ENCODE data around the gene PLCB4. TPM values are rescaled to one million over a fixed set of nuclear protein-coding genes. Genes with fewer than 3 reads are reported as not detected.
A peak's percentile ranks its signal among the peaks of the same experiment; 100 is the strongest.

The PLCB4 gene
- polyA plus RNA-seq, 1 of the 3 experiments (the other 2 are of a cell fraction), result 5.5 TPM

DNA sequence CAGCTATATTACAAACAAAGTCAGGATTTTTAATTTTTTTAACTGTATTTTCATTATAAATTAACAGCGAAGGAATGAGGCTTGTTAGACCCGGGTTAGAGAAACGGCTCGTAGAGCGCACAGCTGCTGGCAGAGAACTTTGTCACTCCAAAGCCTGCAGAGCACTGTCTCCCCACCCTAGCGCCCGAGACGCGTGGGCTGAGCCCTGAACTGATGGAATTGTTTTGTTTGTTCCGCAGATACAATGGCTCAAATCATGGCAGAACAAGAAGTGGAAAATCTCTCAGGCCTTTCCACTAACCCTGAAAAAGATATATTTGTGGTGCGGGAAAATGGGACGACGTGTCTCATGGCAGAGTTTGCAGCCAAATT is 446.3 kb downstream of the PLCB4 start (continued):
- TF ChIP-seq, protein P1, sequence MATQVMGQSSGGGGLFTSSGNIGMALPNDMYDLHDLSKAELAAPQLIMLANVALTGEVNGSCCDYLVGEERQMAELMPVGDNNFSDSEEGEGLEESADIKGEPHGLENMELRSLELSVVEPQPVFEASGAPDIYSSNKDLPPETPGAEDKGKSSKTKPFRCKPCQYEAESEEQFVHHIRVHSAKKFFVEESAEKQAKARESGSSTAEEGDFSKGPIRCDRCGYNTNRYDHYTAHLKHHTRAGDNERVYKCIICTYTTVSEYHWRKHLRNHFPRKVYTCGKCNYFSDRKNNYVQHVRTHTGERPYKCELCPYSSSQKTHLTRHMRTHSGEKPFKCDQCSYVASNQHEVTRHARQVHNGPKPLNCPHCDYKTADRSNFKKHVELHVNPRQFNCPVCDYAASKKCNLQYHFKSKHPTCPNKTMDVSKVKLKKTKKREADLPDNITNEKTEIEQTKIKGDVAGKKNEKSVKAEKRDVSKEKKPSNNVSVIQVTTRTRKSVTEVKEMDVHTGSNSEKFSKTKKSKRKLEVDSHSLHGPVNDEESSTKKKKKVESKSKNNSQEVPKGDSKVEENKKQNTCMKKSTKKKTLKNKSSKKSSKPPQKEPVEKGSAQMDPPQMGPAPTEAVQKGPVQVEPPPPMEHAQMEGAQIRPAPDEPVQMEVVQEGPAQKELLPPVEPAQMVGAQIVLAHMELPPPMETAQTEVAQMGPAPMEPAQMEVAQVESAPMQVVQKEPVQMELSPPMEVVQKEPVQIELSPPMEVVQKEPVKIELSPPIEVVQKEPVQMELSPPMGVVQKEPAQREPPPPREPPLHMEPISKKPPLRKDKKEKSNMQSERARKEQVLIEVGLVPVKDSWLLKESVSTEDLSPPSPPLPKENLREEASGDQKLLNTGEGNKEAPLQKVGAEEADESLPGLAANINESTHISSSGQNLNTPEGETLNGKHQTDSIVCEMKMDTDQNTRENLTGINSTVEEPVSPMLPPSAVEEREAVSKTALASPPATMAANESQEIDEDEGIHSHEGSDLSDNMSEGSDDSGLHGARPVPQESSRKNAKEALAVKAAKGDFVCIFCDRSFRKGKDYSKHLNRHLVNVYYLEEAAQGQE (IDR thresholded peaks at IDR 0.05; ENCODE audit: low read depth, low read length), result no peak
- TF ChIP-seq, protein P2, sequence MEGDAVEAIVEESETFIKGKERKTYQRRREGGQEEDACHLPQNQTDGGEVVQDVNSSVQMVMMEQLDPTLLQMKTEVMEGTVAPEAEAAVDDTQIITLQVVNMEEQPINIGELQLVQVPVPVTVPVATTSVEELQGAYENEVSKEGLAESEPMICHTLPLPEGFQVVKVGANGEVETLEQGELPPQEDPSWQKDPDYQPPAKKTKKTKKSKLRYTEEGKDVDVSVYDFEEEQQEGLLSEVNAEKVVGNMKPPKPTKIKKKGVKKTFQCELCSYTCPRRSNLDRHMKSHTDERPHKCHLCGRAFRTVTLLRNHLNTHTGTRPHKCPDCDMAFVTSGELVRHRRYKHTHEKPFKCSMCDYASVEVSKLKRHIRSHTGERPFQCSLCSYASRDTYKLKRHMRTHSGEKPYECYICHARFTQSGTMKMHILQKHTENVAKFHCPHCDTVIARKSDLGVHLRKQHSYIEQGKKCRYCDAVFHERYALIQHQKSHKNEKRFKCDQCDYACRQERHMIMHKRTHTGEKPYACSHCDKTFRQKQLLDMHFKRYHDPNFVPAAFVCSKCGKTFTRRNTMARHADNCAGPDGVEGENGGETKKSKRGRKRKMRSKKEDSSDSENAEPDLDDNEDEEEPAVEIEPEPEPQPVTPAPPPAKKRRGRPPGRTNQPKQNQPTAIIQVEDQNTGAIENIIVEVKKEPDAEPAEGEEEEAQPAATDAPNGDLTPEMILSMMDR (IDR thresholded peaks at IDR 0.05), result no peak

DNA sequence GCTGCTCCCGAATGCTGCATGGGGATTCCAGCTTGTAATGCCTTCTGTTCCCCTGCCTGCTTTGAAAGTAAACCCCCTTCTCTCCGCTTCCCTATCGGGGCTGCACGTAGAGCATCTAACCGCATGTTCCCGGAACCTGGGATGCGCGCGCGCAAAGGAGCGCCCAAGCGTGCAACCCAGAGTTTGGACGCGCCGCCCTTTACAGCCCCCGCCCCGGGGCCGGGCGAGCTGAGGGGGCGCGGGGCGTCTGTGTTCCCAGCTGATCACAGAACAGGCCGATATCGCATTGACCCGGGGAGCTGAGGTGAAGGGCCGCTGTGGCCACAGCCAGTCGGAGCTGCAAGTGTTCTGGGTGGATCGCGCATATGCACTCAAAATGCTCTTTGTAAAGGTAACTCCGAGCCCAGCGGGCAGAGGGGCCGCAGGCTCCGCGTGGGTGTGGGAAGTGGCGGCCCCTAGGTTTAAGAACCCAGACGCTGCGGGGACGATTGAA is 446.9 kb downstream of the PLCB4 start:
- TF ChIP-seq NRF1 (IDR thresholded peaks at IDR 0.05; ENCODE audit: low read depth, low read length), result peak; percentile 49
- TF ChIP-seq, protein P2 (IDR thresholded peaks at IDR 0.05), result no peak
- TF ChIP-seq, protein P3, sequence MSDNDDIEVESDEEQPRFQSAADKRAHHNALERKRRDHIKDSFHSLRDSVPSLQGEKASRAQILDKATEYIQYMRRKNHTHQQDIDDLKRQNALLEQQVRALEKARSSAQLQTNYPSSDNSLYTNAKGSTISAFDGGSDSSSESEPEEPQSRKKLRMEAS (IDR thresholded peaks at IDR 0.05; ENCODE audit: low read depth), result peak; percentile 39; the same call in 1 of the 2 replicates
- POLR2A ChIA-PET, result interaction anchor here (0.6 to 2.8 kb wide), 5 partner anchors 10 to 93 kb away, joined by 3 to 8 read pairs (median 5); no protein-coding TSS in a partner anchor
- peak overlapping the region; percentile 76; the same call in 1 of the 2 replicates for H2AFZ ChIP-seq (ENCODE audit: low read depth)
- peaks cover 11% of the 10 kb centered on the region; the same call in 1 of the 2 replicates for H3K27me3 ChIP-seq (ENCODE audit: insufficient read depth)
- no peaks in the 10 kb centered on the region for H4K20me1 ChIP-seq (ENCODE audit: insufficient read depth)
- H3K9me2 ChIP-seq, result no peaks in the 10 kb centered on the region
- peak overlapping the region; percentile 54 to 66 for H3K4me3 ChIP-seq (ENCODE audit: low read depth in 2 of 2, low read length in 1 of 2)
- H3K9ac ChIP-seq, result no peak overlapping the region
- H3K4me2 ChIP-seq, result peak overlapping the region; percentile 77
- WGBS (ENCODE audit: low lambda C conversion rate), result 31% methylated on average over 31 of the region's 38 CpGs
- peaks cover 0 to 19% of the 10 kb centered on the region in 2 experiments; a peak in 3 of 4 replicates for H3K4me1 ChIP-seq (ENCODE audit: control insufficient read depth in 1 of 2, insufficient read depth in 2 of 2, low read depth in 1 of 2, low read length in 1 of 2)
- CTCF ChIA-PET, result interaction anchor here (0.8 to 4.4 kb wide), 7 partner anchors 10 to 108 kb away, joined by 3 to 27 read pairs (median 7); no protein-coding TSS in a partner anchor
- no peaks in the 10 kb centered on the region for H3K79me2 ChIP-seq (ENCODE audit: insufficient read depth)
- peaks cover 6% of the 10 kb centered on the region for H3F3A ChIP-seq (replicated peaks; ENCODE audit: insufficient read depth)
- peak; percentile 76 for DNase-seq
- H3K9me3 ChIP-seq, result no peaks in the 10 kb centered on the region
- no peak overlapping the region; a peak in 1 of 4 replicates for H3K27ac ChIP-seq (ENCODE audit: low read depth in 2 of 2, low read length in 1 of 2)
- no peaks in the 10 kb centered on the region for H3K36me3 ChIP-seq (replicated peaks in 1 of 2; ENCODE audit: control insufficient read depth in 1 of 2, insufficient read depth in 2 of 2, low read length in 1 of 2)

Data from SK-N-SH (cell line).